Measurements from ENCODE around the gene ATP1B1. TPM values are rescaled to one million over a fixed set of nuclear protein-coding genes. Genes with fewer than 3 reads are reported as not detected.

ATP1B1 gene
- total and polyA plus RNA-seq, 2 experiments from 2014 or later = 6.9 to 16.1 TPM

DNA sequence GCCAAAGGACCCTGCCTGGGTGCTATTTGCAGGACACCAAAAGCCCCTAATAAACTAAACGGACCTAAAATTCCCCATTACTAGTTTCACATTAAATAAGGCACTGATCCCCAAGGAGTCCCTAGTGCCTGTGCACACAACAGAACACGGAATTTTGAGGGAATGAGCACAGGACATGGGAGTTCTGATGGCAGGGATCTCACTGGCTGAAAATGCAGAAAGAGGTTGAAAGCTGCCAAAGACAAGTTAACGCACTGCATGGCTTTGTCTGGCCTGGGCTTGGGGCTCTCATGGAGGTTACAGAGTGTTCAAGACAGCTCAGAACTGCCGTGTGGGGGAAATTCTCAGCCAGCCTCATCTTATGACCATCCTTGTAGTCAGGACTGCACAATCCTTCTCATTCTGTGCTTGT lies 15.6 kb upstream of the ATP1B1 start:
- in situ Hi-C loops (cut with MboI) = no loop called here
- Histone ChIP-seq H3K27me3 (replicated peaks; ENCODE audit: insufficient read depth) (no peaks in the 10 kb centered on the region), H3K4me3 (no peak overlapping the region), H3K4me1 (ENCODE audit: insufficient read depth) (peaks cover 6% of the 10 kb centered on the region; the same call in 1 of the 2 replicates), H3K27ac (no peak overlapping the region), H3F3A (ENCODE audit: insufficient read depth) (peaks cover 8% of the 10 kb centered on the region), H3K9me2 (ENCODE audit: insufficient read depth) (no peaks in the 10 kb centered on the region), H3K4me2 (ENCODE audit: unreplicated experiment) (no peak overlapping the region), H3K9me3 (ENCODE audit: low read depth) (no peaks in the 10 kb centered on the region), H3K79me2 (ENCODE audit: insufficient read depth) (no peaks in the 10 kb centered on the region), H4K20me1 (ENCODE audit: insufficient read depth) (no peaks in the 10 kb centered on the region), H2AFZ (no peak overlapping the region), H3K36me3 (ENCODE audit: low read depth) (no peaks in the 10 kb centered on the region), H3K9ac (no peak overlapping the region)
- no peak for DNase-seq
- no peak for TF ChIP-seq EZH2phosphoT487 (IDR thresholded peaks at IDR 0.05; ENCODE audit: insufficient read depth, low read depth)
- no peak for TF ChIP-seq EZH2 (IDR thresholded peaks at IDR 0.05; ENCODE audit: insufficient read depth, poor library complexity, severe bottlenecking)
- WGBS, 2 experiments (ENCODE audit: low coverage in 1 of 2, low lambda C conversion rate in 2 of 2, missing lambda C conversion rate in 2 of 2) = 59 to 60% methylated on average over 4 of the region's 4 CpGs

GRCh38 chr1:169091480-169091941 lies 15.0 kb upstream of the ATP1B1 start:
- peak; percentile 76 for DNase-seq
- WGBS, 2 experiments (ENCODE audit: low coverage in 1 of 2, low lambda C conversion rate in 2 of 2, missing lambda C conversion rate in 2 of 2) = 80 to 82% methylated on average over 4 of the region's 4 CpGs
- Histone ChIP-seq H3K9me3 (ENCODE audit: low read depth) (no peaks in the 10 kb centered on the region), H3K4me1 (ENCODE audit: insufficient read depth) (peaks cover 6% of the 10 kb centered on the region; the same call in 1 of the 2 replicates), H3K36me3 (ENCODE audit: low read depth) (no peaks in the 10 kb centered on the region), H3F3A (ENCODE audit: insufficient read depth) (peaks cover 8% of the 10 kb centered on the region), H3K27me3 (replicated peaks; ENCODE audit: insufficient read depth) (no peaks in the 10 kb centered on the region), H2AFZ (no peak overlapping the region), H3K9ac (no peak overlapping the region), H3K27ac (no peak overlapping the region), H3K4me3 (no peak overlapping the region), H4K20me1 (ENCODE audit: insufficient read depth) (no peaks in the 10 kb centered on the region), H3K9me2 (ENCODE audit: insufficient read depth) (no peaks in the 10 kb centered on the region), H3K79me2 (ENCODE audit: insufficient read depth) (no peaks in the 10 kb centered on the region), H3K4me2 (ENCODE audit: unreplicated experiment) (no peak overlapping the region)
- in situ Hi-C loops (cut with MboI) = no loop called here
- no peak for TF ChIP-seq EZH2phosphoT487 (IDR thresholded peaks at IDR 0.05; ENCODE audit: insufficient read depth, low read depth)
- TF ChIP-seq EZH2 (IDR thresholded peaks at IDR 0.05; ENCODE audit: insufficient read depth, poor library complexity, severe bottlenecking) = no peak

- H2AFZ ChIP-seq = no peak overlapping the region
- no peak overlapping the region for H3K4me2 ChIP-seq (ENCODE audit: unreplicated experiment)
- DNase-seq = no peak
- no peaks in the 10 kb centered on the region for H3K27me3 ChIP-seq (replicated peaks; ENCODE audit: insufficient read depth)
- H3K4me3 ChIP-seq = no peak overlapping the region
- no peak overlapping the region for H3K9ac ChIP-seq
- H3K4me1 ChIP-seq (ENCODE audit: insufficient read depth) = peaks cover 6% of the 10 kb centered on the region; the same call in 1 of the 2 replicates
- no peaks in the 10 kb centered on the region for H3K36me3 ChIP-seq (ENCODE audit: low read depth)
- H3F3A ChIP-seq (ENCODE audit: insufficient read depth) = peaks cover 8% of the 10 kb centered on the region
- 44 to 50% methylated on average over 2 of the region's 2 CpGs for WGBS, 2 experiments (ENCODE audit: low coverage in 1 of 2, low lambda C conversion rate in 2 of 2, missing lambda C conversion rate in 2 of 2)
- no peaks in the 10 kb centered on the region for H4K20me1 ChIP-seq (ENCODE audit: insufficient read depth)
- H3K79me2 ChIP-seq (ENCODE audit: insufficient read depth) = no peaks in the 10 kb centered on the region
- in situ Hi-C loops (cut with MboI) = no loop called here
- H3K27ac ChIP-seq = no peak overlapping the region
- H3K9me2 ChIP-seq (ENCODE audit: insufficient read depth) = no peaks in the 10 kb centered on the region
- no peak for TF ChIP-seq EZH2phosphoT487 (IDR thresholded peaks at IDR 0.05; ENCODE audit: insufficient read depth, low read depth)
- no peaks in the 10 kb centered on the region for H3K9me3 ChIP-seq (ENCODE audit: low read depth)
These were observed 14.1 kb upstream of the ATP1B1 start for GRCh38 chr1:169092399-169092798.

GRCh38 chr1:169094897-169095569 lies 11.5 kb upstream of the ATP1B1 start:
- DNase-seq = no peak
- no peaks in the 10 kb centered on the region for H3K9me3 ChIP-seq (ENCODE audit: low read depth)
- no peak overlapping the region for H2AFZ ChIP-seq
- H3K9ac ChIP-seq = no peak overlapping the region
- peaks cover 6% of the 10 kb centered on the region; the same call in 1 of the 2 replicates for H3K4me1 ChIP-seq (ENCODE audit: insufficient read depth)
- 52 to 55% methylated on average over 4 of the region's 4 CpGs for WGBS, 2 experiments (ENCODE audit: low coverage in 1 of 2, low lambda C conversion rate in 2 of 2, missing lambda C conversion rate in 2 of 2)
- H3K36me3 ChIP-seq (ENCODE audit: low read depth) = no peaks in the 10 kb centered on the region
- H3K4me2 ChIP-seq (ENCODE audit: unreplicated experiment) = no peak overlapping the region
- TF ChIP-seq EZH2phosphoT487 (IDR thresholded peaks at IDR 0.05; ENCODE audit: insufficient read depth, low read depth) (no peak), EZH2 (IDR thresholded peaks at IDR 0.05; ENCODE audit: insufficient read depth, poor library complexity, severe bottlenecking) (no peak)
- H3K27ac ChIP-seq = no peak overlapping the region
- H3K27me3 ChIP-seq (replicated peaks; ENCODE audit: insufficient read depth) = no peaks in the 10 kb centered on the region
- H3K79me2 ChIP-seq (ENCODE audit: insufficient read depth) = no peaks in the 10 kb centered on the region
- in situ Hi-C loops (cut with MboI) = no loop called here
- H3K4me3 ChIP-seq = no peak overlapping the region
- no peaks in the 10 kb centered on the region for H3K9me2 ChIP-seq (ENCODE audit: insufficient read depth)
- peaks cover 8% of the 10 kb centered on the region for H3F3A ChIP-seq (ENCODE audit: insufficient read depth)
- no peaks in the 10 kb centered on the region for H4K20me1 ChIP-seq (ENCODE audit: insufficient read depth)

Data from GM23248 (cell line).